Measurements from ENCODE around the gene RAD51D.
"Not testable (repeated sequence)": the region's sequence is repeated elsewhere in the genome, so short reads cannot be mapped to it uniquely, and the experiment has no call there.

Gene RAD51D

DNA sequence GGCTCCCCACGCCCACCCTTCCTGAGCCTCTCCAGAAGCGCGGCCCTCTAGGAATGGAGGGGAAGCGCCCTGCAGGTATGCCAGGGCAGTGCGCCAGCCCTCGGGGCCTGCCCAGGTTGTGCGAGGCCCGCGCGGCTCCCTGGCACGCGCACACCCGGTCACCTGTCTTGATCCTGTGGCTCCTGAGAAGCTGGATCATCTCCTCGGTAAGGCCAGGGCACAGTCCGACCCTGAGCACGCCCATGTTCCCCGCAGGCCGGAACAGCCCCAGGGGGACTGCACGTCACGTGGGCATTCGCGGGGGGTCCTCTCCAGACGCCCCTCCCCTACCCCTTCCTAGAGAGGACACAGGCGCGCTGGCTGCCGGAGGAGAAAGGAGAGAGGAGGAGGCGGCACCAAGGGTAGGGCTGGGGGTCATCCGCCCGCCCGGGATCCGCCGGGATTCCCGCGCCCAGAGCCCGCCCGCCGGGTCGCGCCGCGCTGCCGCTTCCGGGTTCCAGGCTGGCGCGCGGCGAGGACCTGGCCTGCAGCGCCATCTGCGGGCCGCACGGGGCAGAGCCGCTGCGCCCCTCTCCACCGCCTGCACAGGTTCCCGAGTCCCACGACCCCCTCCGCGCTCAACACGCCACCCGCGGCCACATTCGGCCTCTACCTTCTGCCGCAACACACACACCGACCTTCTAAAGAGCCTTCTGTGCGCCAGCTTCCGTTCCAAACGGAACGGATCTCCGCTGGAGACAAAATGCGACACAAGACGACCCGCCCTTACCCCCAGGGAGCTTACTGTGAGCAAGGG, at the start of gene RAD51D:
Gene RAD51D (minus strand): TSS at position 491 of the 796 bp plus-strand sequence. CDS start 247 bp downstream, at position 244.
- DNase-seq, result peak; percentile 45

DNA sequence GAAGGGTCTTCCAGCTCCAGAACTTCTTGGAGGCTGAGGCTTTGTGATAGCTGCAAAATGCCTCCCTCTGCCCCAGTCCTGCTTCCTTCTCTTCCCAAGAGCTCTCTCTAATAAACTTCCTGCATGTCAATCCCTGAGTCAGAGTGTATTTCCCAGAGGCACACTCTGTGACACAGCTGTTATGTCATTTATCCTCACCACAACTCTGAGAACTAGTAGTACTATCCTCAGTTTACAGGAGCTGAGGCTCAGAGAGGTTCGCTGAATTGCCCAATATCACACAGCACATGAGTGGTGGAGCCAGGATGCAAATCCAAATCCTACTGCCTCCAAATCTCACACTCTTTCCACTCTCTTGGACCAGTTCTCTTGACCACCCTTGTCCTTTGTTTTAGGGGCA, 48.0 kb upstream of the RAD51D start:
- no peak for DNase-seq

DNA sequence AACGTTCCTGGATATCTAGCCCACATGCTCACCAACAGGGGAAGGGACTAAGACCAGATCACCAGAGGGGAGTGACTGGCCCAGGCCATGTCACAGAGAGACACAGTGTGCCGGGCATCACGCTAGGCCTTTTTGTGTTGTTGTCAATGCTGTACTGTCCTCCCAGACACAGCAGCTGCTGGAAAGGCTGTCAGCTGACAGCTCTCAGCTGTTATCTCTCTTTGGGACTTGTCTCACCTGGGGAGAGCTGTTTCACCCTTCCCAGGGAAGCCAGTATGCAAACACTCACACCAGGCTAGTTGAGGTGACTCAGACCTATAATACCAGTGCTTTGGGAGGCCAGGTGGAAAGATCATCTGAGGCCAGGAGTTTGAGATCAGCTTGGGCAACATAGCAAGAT, 47.4 kb upstream of the RAD51D start:
- DNase-seq, result no peak

DNA sequence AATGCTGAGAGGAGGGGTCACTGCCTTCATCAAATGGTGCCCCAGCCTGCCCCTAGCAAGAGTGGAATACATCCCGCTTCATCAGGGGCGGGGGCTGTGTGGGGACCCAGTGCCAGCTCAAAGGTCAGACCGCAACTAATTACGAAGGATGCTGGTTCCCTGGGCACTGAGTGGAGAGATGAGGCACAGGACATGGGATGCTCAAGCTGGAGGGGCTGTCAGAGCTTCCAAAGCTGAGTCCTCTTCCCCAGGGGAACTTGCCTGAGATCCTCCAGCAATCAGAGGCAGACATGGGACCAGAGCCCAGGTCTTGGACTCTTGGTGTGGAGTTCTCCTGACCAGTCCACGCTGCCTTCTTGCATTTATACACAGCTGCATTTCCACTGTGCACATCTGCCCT, 46.9 kb upstream of the RAD51D start:
- no peak for DNase-seq

DNA sequence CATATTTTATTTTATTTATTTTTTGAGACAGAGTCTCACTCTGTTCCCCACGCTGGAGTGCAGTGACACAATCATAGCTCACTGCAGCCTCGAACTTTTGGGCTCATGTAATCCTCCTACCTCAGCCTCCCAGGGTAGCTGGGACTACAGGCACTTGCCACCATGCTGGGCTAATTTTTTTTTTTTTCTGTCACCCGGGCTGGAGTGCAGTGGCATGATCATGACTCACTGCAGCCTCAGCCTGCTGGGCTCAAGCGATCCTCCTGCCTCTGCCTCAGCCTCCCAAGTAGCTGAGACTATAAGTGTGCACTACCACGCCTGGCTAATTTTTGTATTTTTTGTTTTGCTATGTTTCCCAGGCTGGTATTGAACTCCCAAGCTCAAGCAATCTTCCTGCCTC, 45.1 kb upstream of the RAD51D start:
- no peak for DNase-seq

DNA sequence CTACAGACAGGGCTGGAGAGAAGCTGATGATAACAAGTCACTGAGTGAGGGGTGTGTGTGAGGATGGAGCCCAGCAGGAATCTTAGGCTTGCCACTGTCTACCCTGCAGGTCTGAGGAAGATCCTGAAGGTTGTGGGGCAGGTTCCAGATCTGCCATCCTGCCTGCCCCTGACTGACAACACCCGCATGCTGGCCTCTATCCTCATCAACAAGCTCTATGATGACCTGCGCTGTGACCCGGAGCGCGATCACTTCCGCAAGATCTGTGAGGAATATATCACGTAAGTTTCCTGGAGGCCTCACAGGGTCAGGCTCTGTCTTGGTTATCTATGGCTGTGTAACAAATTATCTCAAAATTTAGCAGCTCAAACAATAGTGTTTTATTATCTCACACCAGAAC, 44.2 kb upstream of the RAD51D start:
- no peak for DNase-seq

- DNase-seq, result no peak
These were observed 43.1 kb upstream of the RAD51D start for GRCh38 chr17:35162755-35163154.

DNA sequence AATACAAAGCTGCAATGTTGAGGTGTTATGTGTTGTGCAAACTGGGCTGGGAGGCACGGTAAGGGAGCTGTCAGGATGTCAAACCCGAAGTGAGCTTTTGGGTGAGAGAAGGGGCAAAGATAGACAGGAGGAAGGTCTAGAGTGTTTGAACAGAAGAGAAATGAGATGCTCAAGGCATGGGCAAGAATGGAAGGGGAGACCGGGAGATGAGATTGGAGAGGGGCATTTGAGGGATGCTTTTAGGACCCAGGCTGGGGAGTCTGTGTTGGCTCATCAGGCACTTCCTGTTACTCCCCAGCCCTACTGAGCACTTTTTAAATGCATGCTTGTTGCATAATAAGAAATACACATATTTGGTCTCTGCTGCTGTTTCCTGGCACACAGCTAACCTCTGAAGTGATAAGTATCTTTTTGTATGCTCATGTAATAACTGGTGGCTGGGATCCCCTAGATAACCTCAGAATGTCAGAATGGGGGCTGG, 41.7 kb upstream of the RAD51D start:
- no peak for DNase-seq

- no peak for DNase-seq
These were observed 40.9 kb upstream of the RAD51D start for GRCh38 chr17:35160354-35161201.

GRCh38 chr17:35159940-35160339, 40.3 kb upstream of the RAD51D start:
- DNase-seq, result no peak

DNA sequence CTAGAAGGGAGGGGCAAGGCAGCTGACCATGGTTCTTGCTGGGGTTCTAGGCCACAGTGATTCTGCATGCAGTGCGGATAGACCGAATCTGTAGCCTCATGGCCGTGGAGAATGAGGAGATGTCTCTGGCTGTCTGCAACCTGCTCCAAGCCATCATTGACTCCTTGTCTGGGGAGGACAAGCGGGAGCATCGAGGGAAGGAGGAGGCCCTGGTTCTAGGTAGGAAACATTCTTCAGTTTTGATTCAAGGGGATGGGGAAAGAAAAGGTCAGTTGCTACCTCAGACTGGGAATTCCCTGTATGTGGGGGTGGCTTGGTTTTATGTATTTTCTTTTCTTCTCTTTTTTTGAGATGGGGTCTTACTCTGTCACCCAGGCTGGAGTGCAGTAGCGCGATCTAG, 35.6 kb upstream of the RAD51D start:
- no peak for DNase-seq

GRCh38 chr17:35154196-35155165, 34.8 kb upstream of the RAD51D start:
- DNase-seq, result no peak

GRCh38 chr17:35152421-35153140, 32.9 kb upstream of the RAD51D start:
- DNase-seq, result no peak

- not testable (repeated sequence) for DNase-seq
These were observed 31.4 kb upstream of the RAD51D start for GRCh38 chr17:35151080-35151479.

- no peak for DNase-seq
These were observed 30.3 kb upstream of the RAD51D start for GRCh38 chr17:35149941-35150340.

DNA sequence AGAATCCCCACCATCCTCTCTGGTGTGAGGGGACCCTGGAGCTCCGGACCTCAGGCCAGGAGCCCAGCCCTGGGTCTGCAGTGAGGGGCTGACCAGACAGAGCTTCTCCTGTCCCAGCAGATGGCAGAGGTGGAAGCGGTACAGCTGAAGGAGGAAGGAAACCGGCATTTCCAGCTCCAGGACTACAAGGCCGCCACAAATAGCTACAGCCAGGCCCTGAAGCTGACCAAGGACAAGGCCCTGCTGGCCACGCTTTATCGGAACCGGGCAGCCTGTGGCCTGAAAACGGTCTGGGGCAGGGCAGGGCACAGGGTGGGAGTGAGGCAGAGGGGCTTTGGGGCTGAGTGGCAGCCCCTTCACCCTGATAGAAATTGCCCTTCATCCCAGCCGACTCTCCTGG, 28.5 kb upstream of the RAD51D start:
- no peak for DNase-seq

- DNase-seq, result no peak
These were observed 27.8 kb upstream of the RAD51D start, which contains the start of gene UNC45B for GRCh38 chr17:35147375-35147905. TSS of gene UNC45B (plus strand) at chr17:35147817. CDS start at chr17:35148264, 447 bp downstream.

DNA sequence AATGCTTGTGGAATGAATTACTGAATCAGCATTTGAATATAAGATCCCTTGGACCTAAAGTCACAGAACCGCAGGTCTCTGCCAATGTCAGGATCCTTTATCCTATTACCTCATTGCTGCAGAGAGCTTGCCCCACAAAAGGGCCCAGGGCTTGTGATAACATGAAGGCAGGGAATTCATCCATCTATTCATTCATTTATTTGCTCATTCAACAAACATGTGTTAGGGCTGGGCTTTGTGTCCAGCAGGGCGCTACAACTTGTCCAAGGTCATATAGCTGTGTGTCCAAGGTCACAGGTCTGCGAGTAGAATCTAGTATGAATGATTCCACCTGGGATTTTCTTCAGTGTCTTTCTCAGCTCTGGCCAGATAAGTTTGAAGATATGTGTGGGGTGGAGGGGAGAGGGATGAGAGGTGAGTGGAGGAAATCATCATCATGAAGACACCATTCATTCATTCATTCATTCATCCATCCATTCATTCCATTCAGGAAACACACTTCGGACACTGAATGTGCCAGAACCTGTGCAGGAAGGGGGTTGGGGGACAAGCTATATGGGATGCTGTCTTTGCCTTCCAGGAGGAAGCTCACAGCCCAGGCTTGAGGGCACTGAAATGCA, 26.7 kb upstream of the RAD51D start:
- no peak for DNase-seq

- no peak for DNase-seq
These were observed 25.2 kb upstream of the RAD51D start for GRCh38 chr17:35144840-35145239.

GRCh38 chr17:35142467-35142796, 22.8 kb upstream of the RAD51D start:
- no peak for DNase-seq
